ENCODE data around the gene PROX2. TPM values are rescaled to one million over a fixed set of nuclear protein-coding genes. Genes with fewer than 3 reads are reported as not detected.

The PROX2 gene
- total RNA-seq, 6 experiments from 2014 or later: not detected

DNA sequence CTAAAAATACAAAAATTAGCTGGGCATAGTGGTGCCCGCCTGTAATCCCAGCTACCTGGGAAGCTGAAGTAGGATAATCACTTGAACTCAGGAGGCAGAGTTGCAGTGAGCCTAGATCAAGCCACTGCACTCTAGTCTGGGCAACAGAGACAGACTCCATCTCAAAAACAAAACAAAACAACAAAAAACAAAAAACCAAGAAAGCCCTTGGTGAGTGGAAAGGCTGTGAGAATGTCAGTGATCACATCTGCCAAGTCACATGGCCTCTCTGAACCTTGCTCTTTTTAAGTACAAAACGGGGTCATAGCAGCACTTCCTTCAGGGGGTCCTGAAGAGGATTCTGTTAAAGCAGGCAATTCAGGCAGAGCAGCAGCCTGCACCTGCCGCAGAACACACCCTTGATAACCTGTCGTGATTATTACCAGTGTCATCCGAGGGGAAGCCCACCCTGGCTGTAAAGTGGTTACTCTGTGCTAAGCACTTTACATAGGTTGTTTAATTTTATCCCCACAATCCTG lies 37.5 kb upstream of the PROX2 start:
- 34% methylated on average over 3 of the region's 5 CpGs for WGBS (ENCODE audit: insufficient coverage, low coverage, low lambda C conversion rate, missing lambda C conversion rate)
- no peak for TF ChIP-seq POLR2A (IDR thresholded peaks at IDR 0.05)
- TF ChIP-seq, protein P1, sequence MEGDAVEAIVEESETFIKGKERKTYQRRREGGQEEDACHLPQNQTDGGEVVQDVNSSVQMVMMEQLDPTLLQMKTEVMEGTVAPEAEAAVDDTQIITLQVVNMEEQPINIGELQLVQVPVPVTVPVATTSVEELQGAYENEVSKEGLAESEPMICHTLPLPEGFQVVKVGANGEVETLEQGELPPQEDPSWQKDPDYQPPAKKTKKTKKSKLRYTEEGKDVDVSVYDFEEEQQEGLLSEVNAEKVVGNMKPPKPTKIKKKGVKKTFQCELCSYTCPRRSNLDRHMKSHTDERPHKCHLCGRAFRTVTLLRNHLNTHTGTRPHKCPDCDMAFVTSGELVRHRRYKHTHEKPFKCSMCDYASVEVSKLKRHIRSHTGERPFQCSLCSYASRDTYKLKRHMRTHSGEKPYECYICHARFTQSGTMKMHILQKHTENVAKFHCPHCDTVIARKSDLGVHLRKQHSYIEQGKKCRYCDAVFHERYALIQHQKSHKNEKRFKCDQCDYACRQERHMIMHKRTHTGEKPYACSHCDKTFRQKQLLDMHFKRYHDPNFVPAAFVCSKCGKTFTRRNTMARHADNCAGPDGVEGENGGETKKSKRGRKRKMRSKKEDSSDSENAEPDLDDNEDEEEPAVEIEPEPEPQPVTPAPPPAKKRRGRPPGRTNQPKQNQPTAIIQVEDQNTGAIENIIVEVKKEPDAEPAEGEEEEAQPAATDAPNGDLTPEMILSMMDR (IDR thresholded peaks at IDR 0.05): no peak
- no peaks in the 10 kb centered on the region for H3K27me3 ChIP-seq
- no peaks in the 10 kb centered on the region for H3K36me3 ChIP-seq
- peaks cover 0 to 7% (median 0%) of the 10 kb centered on the region in 4 donors for H3K4me1 ChIP-seq
- no peak for DNase-seq
- no peak overlapping the region for H3K27ac ChIP-seq
- peak in 1 of 4 donors; percentile 18 for ATAC-seq
- H3K4me3 ChIP-seq: no peak overlapping the region
- intact Hi-C loops (cut with DNase I): no loop called here
- H3K9me3 ChIP-seq: no peaks in the 10 kb centered on the region

DNA sequence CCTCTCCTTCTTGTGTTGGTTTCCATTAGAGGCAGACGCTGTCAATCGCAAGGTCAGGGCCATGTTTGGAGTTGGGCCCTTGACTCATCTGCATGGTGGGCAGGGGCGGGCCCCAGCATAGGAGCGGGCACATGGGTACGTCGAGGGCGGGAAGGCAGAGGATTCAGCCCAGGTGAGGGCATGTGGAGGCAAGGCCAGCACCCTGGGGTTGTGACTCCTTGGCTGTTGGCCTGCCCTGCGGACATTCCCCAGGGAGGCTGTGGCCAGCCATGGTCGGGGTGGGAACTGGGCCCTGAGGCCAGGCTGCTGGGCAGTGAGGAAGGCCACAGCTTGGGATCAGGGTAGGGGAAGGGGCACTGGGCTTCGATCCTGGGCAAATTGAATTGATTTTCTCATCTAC lies 36.9 kb upstream of the PROX2 start:
- Histone ChIP-seq H3K27me3 (no peaks in the 10 kb centered on the region), H3K27ac (no peak overlapping the region), H3K4me3 (no peak overlapping the region), H3K36me3 (no peaks in the 10 kb centered on the region), H3K4me1 (peaks cover 0 to 7% (median 0%) of the 10 kb centered on the region in 4 donors), H3K9me3 (no peaks in the 10 kb centered on the region)
- intact Hi-C loops (cut with DNase I): no loop called here
- 80% methylated on average over 2 of the region's 10 CpGs for WGBS (ENCODE audit: insufficient coverage, low coverage, low lambda C conversion rate, missing lambda C conversion rate)
- DNase-seq (no peak), ATAC-seq (no peak)
- TF ChIP-seq POLR2A (IDR thresholded peaks at IDR 0.05): no peak
- TF ChIP-seq, protein P1 (IDR thresholded peaks at IDR 0.05): no peak

DNA sequence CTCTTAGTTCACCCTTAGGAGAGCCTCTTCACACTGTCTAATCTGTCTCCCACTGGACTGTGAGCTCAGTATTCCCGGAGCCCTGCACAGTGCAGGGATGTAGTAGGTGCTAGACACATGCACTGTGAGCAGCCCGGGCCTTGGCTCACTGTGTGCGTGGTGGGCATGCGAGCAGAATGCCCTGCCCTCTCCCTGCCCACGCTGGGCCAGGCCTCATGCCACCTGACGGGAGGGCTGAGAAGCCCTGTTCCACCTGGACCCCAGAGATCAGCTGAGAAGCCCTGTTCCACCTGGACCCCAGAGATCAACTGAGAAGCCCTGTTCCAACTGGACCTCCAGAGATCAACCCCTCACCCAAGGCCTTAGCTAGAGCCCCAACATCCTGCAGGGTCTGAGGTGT lies 36.2 kb upstream of the PROX2 start:
- H3K27ac ChIP-seq: no peak overlapping the region
- no peaks in the 10 kb centered on the region for H3K27me3 ChIP-seq
- 60% methylated on average over 1 of the region's 6 CpGs for WGBS (ENCODE audit: insufficient coverage, low coverage, low lambda C conversion rate, missing lambda C conversion rate)
- H3K36me3 ChIP-seq: no peaks in the 10 kb centered on the region
- H3K4me3 ChIP-seq: no peak overlapping the region
- TF ChIP-seq, protein P1 (IDR thresholded peaks at IDR 0.05): no peak
- no peak for TF ChIP-seq POLR2A (IDR thresholded peaks at IDR 0.05)
- no peaks in the 10 kb centered on the region for H3K9me3 ChIP-seq
- H3K4me1 ChIP-seq: peaks cover 0 to 7% (median 0%) of the 10 kb centered on the region in 4 donors
- intact Hi-C loops (cut with DNase I): no loop called here
- no peak for DNase-seq
- no peak for ATAC-seq

DNA sequence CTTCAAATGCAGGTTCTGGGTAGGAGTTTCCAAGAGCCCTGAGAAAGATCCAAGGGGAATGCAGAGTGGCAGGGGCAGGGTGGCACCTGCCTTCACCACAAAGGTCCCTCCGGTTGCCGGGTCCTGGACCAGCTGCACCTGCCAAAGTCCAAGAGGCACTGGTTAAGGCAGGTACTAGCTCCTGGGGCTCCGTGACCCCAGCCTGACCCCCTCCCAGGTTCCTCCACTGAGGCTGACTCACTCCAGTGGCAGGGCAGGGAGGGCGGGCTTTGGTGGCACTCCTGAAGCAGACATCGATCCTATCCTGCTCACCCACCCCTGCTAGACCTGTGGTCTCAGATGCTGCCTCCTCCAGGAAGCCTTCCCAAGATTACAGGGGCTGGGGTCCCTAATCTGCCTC lies 35.8 kb upstream of the PROX2 start:
- Histone ChIP-seq H3K4me3 (no peak overlapping the region), H3K4me1 (peaks cover 0 to 7% (median 0%) of the 10 kb centered on the region in 4 donors), H3K9me3 (no peaks in the 10 kb centered on the region), H3K36me3 (no peaks in the 10 kb centered on the region), H3K27ac (no peak overlapping the region), H3K27me3 (no peaks in the 10 kb centered on the region)
- no peak for DNase-seq
- ATAC-seq: no peak
- TF ChIP-seq, protein P1 (IDR thresholded peaks at IDR 0.05): no peak
- TF ChIP-seq POLR2A (IDR thresholded peaks at IDR 0.05): no peak
- no CpG with 5 or more reads among the region's 5 CpGs for WGBS (ENCODE audit: insufficient coverage, low coverage, low lambda C conversion rate, missing lambda C conversion rate)
- intact Hi-C loops (cut with DNase I): no loop called here

DNA sequence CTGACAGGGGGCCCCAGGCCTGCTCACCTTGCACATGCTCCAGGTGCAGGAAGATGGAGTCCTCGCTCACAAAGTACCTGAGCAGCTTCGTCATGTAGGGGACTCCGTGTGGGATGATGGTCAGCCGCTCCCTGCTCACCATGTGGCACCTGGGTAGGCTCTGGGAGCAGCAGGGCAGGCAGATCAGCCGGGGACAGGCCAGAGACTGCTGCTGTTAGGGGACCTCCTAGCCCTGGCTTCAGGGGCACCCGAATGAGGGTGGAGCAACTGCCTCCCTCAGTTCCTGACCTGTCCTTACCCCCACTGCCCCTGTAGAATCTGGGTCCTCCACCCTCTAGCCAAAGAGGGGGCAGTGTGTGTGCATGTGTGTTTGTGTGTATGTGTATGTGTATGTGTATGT lies 35.3 kb upstream of the PROX2 start:
- H3K4me3 ChIP-seq: no peak overlapping the region
- WGBS (ENCODE audit: insufficient coverage, low coverage, low lambda C conversion rate, missing lambda C conversion rate): no CpG with 5 or more reads among the region's 6 CpGs
- intact Hi-C loops (cut with DNase I): no loop called here
- DNase-seq: no peak
- H3K4me1 ChIP-seq: peaks cover 0 to 7% (median 0%) of the 10 kb centered on the region in 4 donors
- no peaks in the 10 kb centered on the region for H3K9me3 ChIP-seq
- ATAC-seq: no peak
- no peaks in the 10 kb centered on the region for H3K36me3 ChIP-seq
- TF ChIP-seq, protein P1 (IDR thresholded peaks at IDR 0.05): no peak
- TF ChIP-seq POLR2A (IDR thresholded peaks at IDR 0.05): no peak
- H3K27me3 ChIP-seq: no peaks in the 10 kb centered on the region
- no peak overlapping the region for H3K27ac ChIP-seq
